LNCAP (cell line): ENCODE results near the gene NRP2.

Experiments used
- TF ChIP-seq, protein P1 (sequence below): fragments of 450-650 bp; IDR thresholded peaks from 2 replicates; pipeline ENCODE4 v1.5.1; 2017; ENCODE audit warnings: mild to moderate bottlenecking

NRP2 gene

DNA sequence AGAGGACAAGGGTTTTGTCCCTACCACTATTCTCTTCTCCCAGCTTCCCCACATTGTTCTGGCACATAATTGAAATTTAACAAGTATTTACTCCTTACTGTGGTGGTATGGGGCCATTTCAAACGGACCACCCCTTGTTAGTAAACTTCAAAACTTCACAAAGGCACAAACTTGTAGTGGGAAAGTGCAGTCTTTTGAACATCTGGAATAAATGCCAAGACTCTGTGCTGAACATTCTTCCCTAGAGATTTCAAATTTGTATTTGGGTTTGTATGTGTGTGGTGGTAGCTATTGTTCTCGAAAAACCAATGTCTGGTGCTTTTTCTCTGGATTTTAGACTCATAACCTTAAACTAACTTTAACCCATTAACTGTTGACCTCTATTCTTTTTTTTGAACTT is 151.6 kb downstream of the NRP2 start:
- TF ChIP-seq, protein P1, sequence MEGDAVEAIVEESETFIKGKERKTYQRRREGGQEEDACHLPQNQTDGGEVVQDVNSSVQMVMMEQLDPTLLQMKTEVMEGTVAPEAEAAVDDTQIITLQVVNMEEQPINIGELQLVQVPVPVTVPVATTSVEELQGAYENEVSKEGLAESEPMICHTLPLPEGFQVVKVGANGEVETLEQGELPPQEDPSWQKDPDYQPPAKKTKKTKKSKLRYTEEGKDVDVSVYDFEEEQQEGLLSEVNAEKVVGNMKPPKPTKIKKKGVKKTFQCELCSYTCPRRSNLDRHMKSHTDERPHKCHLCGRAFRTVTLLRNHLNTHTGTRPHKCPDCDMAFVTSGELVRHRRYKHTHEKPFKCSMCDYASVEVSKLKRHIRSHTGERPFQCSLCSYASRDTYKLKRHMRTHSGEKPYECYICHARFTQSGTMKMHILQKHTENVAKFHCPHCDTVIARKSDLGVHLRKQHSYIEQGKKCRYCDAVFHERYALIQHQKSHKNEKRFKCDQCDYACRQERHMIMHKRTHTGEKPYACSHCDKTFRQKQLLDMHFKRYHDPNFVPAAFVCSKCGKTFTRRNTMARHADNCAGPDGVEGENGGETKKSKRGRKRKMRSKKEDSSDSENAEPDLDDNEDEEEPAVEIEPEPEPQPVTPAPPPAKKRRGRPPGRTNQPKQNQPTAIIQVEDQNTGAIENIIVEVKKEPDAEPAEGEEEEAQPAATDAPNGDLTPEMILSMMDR, result no peak

DNA sequence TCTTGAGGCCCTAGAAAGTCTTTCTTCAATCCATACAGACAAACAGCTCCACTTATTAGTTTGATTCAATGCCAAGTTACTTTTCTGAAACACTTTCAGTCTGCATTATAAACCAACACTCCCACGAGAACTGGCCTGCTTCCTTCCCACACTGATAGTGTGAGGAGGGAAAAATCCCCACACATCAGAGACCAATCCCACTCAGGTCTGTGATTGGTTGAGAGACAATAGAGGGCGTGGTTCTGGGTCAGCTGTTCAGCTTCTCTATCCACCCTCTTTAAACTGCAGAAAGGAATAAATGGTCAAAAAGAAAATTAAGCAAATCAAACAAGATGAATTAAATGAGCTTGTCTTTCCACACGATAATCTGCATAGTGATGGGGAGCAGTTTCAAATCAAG is 152.5 kb downstream of the NRP2 start:
- TF ChIP-seq, protein P1, result no peak

DNA sequence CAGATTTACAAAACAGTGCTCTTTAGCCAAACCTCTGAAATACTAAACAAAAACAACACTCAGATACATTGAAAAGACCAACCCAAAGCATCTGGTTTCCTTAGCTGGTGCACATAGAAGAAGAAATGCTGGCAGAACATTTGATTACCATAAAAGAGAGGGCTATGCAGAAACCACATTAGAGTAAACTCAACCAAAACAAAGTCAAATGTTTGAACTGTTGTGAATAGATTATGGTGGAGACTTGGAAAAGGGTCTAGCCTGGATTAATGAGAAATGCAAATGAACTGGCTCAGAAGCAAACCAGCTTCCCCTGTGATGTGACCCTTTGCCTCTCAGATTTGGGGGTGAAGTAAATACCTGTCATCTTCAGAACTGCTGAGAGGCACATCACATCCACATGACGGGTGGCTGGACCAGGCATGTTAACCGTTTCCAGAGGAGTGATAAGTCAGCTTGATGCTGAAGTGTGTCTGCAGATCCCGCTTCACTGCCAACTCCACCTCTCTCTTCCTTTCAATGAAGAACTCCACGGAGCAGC is 153.0 kb downstream of the NRP2 start:
- TF ChIP-seq, protein P1, result no peak

DNA sequence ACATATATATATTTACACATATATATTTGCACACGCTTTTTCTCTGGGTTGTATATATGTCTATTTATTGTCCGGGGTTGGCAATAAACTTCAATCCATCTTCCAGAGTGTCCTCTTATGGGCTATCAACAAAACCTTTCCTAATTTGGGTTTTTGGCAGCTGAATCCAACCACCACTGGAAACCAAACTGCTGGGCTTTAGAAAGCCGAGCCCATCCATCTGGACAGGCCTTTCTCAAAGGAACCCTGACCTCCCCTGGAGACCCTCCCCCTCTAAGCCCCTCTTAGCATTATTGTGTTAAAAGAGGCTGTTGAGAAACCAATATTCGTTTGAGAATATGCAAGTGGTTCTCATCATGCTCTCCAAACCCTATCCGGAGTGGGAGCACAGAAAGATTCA is 153.6 kb downstream of the NRP2 start:
- TF ChIP-seq, protein P1, result no peak

DNA sequence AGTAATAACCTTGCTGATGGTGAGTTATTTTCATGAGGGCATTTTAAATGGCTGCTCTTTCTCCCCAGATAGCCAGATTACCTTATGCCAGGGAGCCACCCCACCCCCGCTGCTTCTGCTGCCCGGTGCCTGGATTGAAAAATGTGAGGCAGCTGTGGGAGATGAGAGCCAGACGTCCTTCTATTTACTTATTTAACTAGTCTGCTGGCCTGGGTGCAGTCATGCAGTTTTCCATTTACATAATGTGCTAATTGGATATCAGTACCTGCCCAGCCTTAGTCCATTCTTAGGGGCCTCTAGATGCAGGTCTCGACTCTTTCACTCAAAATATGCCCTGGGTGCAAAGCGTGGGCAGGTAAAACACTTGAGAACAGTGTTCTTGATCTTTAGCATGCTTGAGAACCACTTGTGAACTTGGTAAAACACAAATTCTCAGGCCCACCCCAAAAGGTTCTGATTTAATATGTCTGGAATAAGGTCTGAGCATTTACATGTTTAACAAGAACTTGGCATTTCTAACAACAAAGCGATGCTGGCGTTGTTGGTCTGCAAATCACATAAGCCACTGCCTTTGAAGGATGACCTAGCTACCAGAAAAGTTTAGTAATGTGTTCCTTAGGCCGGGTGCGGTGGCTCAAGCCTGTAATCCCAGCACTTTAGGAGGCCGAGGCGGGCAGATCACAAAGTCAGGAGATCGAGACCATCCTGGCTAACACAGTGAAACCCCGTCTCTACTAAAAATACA is 154.3 kb downstream of the NRP2 start:
- TF ChIP-seq, protein P1, result no peak

DNA sequence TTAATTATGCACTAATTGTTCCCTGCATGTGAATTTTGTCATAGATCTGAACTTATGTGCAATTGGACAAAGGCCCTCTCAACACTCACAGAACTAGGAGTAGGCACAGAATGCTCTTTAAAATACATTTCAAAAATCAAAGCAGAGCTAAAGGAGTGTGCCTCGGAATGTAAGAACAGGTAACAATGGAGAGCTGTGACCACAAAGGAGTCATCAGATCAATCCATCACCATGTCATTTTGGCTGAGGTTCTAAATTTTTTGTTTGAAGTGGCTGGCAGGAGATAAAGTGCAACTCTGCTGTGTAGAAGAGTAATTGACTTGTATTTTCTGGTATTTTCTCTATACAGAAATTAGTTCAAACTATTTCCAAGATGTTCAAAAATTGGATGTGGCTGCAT is 155.4 kb downstream of the NRP2 start:
- TF ChIP-seq, protein P1, result no peak

DNA sequence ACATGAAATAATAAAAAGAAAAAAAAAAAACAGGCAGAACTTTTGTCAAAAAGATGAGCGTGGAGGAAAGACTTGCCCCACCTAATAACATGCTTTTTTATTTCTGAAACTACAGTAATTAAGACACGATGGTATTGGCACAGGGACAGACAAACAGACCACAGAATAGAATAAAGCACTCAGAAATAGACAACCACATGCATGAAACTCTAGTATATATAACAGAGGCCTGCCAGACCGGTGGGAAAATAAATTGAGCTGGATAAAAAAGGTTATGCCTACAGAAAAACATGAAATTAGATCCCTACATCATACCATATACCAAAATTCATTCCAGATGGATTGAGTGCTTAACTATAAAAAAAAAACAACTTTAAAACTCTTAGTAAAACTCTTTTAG is 163.1 kb downstream of the NRP2 start:
- TF ChIP-seq, protein P1, result no peak
